Esophagus muscularis mucosa (tissue), 4 donors: ENCODE results near the gene CD300LB.

Experiments
- CTCF ChIP-seq, 3 experiments: fragments of 200-600 bp in 2 of 3; fragments of 450-650 bp in 1 of 3; sonication (generic) in 2 of 3; IDR thresholded peaks; one replicate each; pipeline ENCODE4 v1.5.1; 2017 to 2019; ENCODE audit warnings: antibody characterized with exemption in 3 of 3, mild to moderate bottlenecking in 2 of 3, moderate library complexity in 1 of 3
- EP300 ChIP-seq: sonication (generic); formaldehyde crosslinking; IDR thresholded peaks from one replicate; pipeline ENCODE4 v1.6.1; 2017; ENCODE audit warnings: antibody characterized with exemption
- POLR2A ChIP-seq: fragments of 450-650 bp; IDR thresholded peaks from one replicate; pipeline ENCODE4 v1.6.1; 2017; ENCODE audit warnings: antibody characterized with exemption, moderate library complexity, mild to moderate bottlenecking, low read depth
- POLR2AphosphoS5 ChIP-seq, 2 donors: sonication (generic); formaldehyde crosslinking; IDR thresholded peaks; one replicate each; pipeline ENCODE4 v1.6.1; 2017; ENCODE audit warnings: antibody characterized with exemption in 2 of 2

GRCh38 chr17:74574489-74575142, 43.3 kb upstream of the CD300LB start:
- TF ChIP-seq POLR2AphosphoS5 (IDR thresholded peaks at IDR 0.05), result no peak
- no peak for TF ChIP-seq CTCF (IDR thresholded peaks at IDR 0.05)
- TF ChIP-seq EP300, result no peak
- TF ChIP-seq POLR2A, result no peak
